HG03520 (cell line): Measurements from ENCODE around the gene TANK.

Experiments used
- ATAC-seq: cut with Tn5 transposase; IDR thresholded peaks from one replicate; pipeline ENCODE4 v1.9.1; 2021; ENCODE audit warnings: mild to moderate bottlenecking, moderate library complexity; ENCODE audit not compliant: unreplicated experiment

TANK gene

DNA sequence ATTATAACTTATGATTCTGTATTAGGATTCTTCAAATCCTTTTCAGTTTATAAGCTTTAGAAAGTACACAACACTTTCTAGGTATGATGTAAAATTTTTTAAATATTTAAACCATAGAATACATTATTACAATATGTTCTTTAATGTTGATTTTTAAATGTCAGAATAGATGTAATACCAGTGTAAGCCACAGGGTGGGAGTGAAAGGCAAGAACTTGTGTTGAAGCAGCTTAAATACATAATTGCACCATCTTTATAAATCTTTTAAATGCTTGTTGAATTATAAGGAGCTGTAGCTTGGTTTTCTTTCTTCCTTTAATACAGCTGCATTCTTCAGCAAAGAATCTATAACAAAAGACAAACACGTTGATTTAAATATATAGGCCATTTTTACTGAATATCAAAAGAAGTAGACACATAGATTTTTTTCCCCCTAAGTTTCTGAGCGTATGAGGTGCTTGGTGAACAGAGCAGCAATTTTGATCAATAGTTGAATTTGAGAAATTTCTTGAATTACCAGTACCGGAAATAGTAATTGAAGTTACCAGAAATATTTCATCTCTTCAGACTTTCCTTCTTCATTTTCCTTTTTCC, 63.0 kb downstream of the TANK start:
- ATAC-seq: peak; percentile 68

DNA sequence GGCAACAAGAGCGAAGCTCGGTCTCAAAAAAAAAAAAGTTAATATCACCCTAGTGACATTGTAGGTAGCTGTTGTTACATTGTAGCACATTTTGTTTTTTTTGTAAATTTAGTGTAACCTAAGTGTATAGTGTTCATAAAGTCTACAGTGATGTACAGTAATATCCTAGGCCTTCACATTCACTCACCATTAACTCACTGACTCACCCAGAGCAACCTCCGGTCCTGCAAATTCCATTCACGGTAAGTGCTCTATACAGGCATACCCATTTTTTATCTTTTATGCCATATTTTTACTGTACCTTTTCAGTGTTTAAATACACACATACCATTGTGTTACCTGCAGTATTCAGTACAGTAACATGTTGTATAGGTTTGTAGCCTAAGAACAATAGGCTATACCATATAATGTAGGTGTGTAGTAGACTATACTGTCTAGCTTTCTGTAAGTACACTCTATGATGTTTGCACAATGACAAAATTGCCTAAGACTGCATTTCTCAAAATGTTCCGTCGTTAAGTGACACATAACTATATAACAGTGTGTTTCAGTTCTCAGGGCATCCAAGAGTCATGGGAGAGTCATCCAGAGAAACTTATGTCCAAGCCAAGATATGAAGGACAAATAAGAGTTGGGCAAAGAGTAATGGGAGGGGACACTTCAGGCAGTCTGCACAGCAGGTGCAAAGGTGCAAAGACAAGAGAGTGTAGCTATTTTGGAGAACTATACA, 68.4 kb downstream of the TANK start:
- ATAC-seq: no peak

DNA sequence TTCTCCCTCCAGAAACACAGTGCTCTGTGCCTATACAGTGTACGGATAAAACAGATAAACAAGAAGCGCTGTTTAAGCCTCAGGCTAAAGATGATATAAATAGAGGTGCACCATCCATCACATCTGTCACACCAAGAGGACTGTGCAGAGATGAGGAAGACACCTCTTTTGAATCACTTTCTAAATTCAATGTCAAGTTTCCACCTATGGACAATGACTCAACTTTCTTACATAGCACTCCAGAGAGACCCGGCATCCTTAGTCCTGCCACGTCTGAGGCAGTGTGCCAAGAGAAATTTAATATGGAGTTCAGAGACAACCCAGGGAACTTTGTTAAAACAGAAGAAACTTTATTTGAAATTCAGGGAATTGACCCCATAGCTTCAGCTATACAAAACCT, 70.7 kb downstream of the TANK start:
- no peak for ATAC-seq

DNA sequence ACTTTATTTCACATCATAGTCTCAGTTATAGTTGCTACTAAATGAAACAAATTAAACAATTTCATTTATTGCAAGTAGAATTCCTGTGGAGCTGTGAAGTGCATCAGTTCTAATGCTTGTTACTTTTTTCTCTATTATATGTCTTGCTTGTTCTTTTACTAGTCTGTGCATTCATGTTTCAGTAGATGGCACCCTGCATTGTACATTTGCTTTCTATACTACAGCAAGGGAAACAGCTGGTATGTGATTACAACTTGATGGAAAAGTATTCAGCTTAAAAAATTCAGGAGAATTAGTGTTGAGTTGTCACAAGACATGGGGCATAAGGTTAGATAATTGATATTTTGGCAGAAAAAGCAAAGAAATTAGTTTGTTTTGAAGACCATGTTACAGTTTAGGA, 72.3 kb downstream of the TANK start:
- no peak for ATAC-seq

DNA sequence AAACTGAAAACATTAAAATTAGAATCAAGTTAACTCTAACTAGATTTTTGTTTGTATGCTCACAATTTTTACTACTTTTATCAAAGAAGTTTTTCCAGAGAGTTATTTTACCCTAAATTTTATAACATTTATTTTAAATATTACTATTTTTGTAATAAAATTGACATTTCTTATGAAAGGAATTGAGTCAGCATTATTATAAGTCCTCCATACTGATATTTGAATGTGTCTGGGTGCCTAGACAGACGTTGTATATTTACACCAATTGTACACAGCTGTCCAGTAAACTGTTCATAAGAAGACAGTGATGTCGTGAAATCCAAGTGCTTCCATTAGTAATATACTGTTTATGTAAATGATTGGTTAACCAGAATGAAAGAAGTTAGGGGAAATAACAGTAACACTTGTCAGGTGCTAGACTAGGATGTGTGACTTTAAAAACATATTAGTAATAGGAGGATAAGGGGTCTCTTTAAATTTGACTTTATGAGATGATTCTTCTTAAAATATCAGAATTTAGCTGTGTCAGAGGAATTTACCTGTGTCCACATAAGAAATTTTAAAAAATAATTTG, 73.7 kb downstream of the TANK start:
- ATAC-seq: peak; percentile 49

DNA sequence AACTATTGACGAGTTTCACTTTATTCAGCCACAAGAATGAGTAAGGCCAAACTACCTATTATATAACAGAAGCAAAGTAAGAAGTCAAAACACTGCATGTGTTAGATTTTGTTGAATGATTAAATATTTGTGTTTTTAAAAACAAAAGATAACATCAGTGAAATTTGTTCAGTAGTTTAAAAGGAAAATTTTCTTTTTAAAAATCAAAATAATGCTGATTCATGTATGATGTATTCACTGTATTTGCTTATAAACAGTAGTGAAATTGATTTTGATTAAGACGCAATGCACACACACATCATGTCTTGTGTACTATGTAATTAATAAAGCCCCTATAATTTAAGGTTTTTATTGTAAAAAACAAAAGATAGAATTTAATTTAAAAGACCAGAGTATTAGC, 74.4 kb downstream of the TANK start:
- no peak for ATAC-seq

DNA sequence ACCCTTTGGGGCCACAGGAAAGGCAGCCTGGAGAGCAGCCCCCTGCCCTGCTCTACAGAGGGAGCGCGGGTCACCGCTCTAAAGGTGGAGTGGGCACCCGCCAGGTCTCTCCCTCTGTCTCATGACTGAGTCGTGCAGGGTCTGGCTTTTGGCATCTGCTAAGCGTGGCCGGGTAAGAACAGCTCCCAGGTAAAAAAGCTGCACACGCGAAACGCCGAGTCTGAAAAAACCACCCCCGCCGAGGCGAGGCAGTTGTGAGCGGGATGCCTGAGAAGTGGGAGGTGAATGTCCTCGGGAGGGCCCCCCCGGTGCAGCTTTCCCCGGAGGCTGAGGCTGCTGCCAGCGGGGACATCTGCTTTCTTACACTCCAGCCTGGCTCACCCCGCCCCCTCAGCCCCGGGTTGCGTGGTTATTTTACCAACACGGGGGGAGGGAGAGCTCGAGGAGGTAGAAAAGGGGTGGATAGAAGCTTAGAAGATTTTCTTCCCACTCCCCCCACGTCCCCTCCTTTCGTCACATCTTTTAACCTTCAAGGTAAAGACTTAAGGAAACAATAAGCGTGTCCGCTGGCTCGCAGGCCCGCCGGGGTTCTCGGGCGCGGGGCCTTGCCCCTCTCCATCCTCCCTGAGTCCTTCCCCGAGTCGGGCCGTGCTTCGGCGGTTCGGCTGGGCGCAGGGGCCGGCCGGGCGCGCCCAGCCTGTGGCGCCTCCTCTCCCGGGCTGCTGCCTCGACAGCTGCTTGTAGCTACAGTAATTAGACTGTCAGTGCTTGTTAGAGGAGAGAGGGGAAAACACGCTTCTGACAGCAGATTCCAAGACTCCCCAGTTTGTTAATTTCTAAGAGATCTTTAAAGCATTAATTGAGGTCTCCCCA, 77.4 kb downstream of the TANK start:
- peak; percentile 39 for ATAC-seq

DNA sequence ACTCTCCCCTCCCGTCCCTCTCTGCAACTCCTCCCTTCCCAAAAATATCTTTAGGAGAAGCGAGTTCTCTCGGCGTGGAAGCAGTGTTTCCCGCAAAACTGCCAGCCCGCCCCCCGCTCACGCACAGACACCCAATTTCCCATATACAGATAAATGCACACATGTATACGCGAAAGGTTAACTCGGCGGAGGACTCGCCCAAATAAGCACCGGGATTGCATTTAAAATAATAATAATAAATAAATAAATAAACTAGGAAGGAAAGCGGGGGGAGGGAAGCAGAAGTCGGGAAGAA, 78.0 kb downstream of the TANK start:
- no peak for ATAC-seq

DNA sequence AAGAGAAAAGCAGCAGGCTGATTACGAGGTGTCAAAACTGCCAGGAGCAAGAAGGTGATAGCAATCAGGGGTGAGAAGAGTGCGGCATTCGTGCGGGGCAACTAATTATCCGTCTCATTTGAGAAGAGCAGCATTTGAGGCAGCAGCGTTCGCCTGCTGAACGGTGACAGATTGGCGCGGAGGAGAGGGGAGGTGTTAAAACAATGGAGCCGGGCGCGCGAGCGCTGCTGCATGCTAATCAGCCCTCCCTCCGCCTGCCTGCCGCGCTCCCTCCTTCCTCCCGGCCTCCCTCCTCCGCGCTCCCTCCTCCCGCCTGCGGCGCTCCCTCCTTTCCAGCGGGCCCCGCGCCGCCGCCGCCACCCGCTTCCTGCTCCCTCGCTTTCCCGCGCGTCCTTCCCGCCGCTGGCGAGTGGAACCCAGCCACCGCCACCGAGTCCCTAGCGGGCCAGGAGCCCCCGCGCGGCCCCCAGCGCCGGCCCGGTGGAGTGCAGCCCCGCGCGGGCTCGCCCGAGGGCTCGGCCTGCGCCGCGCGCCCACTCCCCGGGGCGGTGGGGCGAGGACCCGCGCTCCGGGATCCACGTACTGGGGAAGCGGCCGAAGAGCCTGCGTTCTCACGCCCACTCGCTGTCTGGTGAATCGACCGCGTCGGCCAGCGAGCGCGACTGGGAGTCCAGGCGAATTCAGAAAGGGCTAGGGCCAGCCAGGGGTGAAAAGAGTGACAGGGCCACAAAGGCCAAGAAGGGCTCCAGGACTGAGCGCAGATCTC, 78.5 kb downstream of the TANK start:
- peak; percentile 29 for ATAC-seq

DNA sequence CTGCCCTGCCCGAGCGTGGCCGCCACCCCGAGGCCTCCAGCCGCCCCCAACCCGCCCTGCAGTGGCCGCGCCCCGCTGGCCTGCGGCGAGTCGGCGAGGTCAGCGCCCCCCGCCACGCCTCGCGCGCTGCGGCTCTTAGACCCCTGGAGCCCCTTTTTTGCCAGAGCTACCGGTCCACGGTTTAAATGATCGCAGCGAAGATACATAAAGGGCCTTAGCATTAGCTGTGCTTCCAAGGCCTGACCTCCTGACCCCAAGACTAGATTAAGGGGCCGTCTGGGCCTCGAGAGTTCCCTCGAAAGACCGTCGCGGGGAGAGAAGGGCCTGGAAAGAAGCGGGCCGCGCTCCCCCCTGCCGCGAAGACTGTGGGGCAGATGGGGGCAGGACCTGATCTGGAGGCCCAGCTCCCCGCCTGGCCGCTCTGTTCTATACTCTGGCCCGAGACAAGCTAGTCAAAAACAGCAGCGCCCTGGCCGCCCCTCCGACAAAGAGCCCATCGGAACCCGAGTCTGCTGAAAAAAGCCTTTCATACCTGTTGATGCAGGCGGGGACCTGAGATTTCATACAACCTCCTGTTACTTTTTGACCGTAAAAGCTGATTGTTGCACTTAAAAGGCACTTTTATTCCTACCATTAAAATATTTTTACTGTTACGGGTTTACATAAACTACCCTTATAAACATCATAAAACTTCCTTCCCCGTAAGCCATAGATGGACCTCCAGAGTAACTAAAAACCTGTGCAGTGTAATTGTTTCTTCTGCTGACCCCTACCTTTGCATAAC, 79.3 kb downstream of the TANK start:
- no peak for ATAC-seq

DNA sequence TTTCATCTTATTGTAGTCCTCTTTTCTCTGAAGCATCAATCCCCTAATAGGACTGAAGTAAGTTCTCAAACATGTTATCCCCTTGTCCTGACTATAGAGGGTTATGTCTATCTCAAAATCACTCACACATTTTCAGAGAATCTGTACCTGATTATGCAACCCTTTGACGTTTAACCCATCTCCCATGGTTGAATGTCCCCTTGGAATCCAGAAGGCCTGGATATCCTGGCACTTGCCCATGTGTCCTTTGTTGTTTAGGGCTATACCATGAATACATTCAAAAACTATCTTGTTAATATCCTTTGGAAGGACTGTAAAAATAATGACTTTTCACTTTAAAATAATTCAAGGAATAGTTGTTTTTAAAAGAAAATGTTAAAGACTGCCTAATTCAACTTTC, 81.7 kb downstream of the TANK start:
- no peak for ATAC-seq

DNA sequence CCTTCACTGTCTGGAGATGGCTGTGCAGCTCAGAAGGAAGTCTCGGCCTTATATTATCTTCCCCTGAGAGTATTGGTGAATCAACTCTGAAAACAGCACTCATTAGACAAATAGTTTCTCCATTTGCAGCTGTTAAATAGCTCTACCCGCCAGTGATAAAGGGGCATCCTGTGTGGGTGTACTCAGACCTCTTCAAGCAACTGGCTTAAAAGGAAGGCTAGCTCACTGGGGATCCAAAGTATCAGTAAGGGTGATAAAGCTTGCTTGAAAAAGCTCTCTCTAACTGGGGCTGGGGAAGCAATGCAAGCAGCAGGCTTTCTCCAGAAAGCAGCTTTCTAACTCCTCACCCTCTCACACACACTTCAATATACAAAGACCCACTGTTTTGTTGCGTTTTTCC, 83.1 kb downstream of the TANK start:
- no peak for ATAC-seq

DNA sequence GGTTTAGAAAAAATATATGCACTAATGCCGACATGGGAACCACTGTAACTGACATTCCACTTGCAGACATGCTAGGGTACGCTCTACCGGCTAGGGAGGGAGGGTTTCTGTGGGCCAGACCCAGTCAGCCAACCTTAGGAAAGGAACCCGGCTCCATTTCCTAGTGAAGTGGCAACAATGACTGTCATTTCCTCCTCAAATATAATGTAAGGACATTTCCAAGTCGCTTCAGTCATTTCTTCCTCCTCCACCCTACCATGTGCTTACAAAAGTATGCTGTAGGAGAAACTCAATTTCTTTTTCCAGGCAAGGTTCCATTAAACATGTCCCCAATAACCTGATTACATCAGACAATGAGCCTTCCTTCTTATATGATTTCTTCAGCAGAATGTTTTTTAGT, 83.7 kb downstream of the TANK start:
- no peak for ATAC-seq

DNA sequence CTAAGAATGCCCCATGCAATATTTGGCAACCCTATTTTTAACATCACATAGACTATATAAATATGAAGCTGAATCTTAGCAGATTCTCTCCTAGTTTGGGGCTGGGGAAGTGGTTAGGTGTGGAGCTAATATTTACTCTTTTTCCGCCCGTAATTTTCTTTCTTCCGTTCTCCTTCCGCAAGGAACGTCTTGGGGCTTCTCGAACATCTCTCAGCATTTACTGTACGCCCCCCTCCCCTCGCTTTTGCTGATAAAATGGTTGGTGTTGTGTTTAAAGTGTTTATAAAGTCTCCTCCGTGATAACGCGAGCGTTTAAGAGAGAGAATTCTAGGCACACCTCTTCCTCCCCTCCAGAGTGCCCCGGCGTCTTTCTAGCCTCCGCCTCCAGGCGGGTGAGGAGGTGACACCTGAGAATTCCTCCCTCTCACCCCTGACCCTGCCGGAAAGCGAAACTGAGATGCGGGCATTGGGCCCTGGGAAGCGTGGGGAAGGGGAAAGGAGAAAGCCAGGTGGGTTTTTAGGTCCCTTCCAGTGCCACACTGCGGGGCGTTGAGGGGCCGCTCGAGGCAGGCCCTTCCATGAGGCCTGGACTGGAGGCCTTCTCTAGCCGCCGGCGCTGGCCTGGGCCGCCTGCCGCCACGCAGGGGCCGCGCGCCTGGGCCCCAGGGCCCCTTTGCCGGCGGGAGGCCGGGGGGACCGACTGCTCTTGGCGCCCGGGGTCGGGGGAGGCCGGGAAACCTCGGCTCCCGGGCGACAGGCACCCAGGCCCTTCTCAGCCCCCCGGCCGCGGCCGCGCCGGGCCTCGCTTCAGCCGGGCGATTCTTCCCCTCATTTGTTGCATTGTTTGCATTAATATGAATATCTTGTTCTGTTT, 84.4 kb downstream of the TANK start:
- peak; percentile 84 for ATAC-seq

DNA sequence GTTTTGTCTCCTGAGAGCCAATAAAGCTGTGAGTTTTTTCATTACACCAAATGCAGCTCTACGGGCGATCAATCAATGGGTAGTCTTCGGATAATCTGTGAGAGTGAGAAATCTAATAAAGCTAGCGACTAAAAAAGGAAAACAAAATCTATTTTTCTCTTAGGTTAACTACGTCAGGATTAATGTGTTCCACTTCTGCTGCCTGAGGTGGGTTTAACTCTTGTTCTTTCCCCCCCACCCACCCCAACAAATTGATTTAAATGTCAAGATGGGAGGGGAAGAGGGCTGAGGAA, 85.0 kb downstream of the TANK start:
- no peak for ATAC-seq

DNA sequence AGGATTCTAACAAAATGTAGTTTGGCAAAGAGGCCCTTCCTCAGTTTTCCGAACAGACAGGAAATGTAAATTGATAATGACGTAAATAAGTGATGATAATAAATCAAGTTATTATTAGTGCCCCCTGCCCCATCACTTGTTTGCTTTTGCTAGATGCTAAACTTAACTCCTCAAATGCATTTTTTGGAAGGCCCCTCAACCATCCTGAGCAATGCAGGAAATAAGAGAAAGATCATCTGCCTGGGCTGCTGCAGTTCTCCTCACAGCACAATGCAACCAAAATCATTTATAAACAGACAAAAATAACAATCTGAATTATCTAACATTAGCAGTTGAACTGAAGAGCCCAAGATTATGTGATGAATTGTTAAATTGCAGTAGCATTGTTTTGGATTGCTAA, 85.4 kb downstream of the TANK start:
- ATAC-seq: no peak

DNA sequence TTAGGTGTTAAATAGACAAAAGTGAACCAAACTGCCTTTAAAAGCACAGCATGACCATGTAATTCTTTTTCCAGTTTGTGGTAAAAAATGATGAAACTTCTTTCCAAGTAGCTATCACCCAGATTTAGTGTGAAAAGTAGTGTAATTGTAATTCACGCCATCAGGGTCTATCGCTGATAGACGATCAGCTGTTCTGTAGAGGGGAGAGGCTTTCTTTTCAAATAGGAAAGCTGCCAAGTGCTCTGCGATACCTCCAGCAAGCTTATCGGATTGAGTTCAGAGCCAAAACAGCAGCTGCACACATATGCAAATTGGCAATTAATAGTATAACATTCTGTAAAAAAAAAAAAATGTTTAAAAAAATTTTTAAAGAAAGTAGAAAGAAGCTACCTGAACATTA, 86.1 kb downstream of the TANK start:
- ATAC-seq: no peak

DNA sequence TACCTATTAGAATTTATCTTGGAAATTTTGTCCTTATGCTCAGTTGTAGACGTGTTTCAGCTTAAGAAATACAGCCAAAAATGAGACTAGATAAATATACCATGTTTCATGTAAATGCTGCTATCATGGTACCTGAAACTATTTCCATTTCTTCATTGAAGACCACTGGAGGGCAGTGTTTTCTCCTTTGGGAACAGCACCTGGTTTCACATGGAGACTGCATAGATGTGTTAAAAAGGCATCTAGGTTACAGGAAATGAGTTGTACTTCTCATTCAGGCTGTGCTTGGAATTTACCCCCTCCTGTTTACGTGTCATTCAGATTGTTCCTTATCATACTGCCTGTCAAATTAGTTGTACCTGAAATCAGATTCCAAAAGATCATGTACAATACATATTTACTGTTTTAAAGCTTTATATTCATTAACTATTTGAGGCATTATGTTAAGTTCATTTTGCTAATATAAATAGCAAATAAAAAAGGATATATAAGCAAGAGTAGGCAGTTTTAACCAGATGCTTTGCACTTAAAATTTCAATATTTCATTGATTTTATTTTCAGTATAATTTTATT, 90.7 kb downstream of the TANK start:
- ATAC-seq: no peak
